Transverse colon (tissue), 4 donors: Measurements from ENCODE around the gene HBG2.

Source experiments
- EP300 ChIP-seq: sonication (generic); formaldehyde crosslinking; IDR thresholded peaks from one replicate; pipeline ENCODE4 v1.6.1; 2017; ENCODE audit warnings: antibody characterized with exemption, low read depth
- POLR2A ChIP-seq: fragments of 450-650 bp; IDR thresholded peaks from one replicate; pipeline ENCODE4 v1.6.1; 2016; ENCODE audit warnings: antibody characterized with exemption, mild to moderate bottlenecking, moderate library complexity
- POLR2AphosphoS5 ChIP-seq, 3 donors: sonication (generic); formaldehyde crosslinking; IDR thresholded peaks; one replicate each; pipeline ENCODE4 v1.6.1; 2016; ENCODE audit warnings: antibody characterized with exemption in 3 of 3
- TF ChIP-seq, protein P1 (sequence below), 5 experiments: fragments of 200-600 bp in 3 of 5; fragments of 450-650 bp in 2 of 5; sonication (generic) in 3 of 5; IDR thresholded peaks; 1 replicate in 2 of 5; 2 replicates in 3 of 5; pipeline ENCODE4 v1.5.1; 2016 to 2017; ENCODE audit warnings: antibody characterized with exemption in 5 of 5, inconsistent platforms in 3 of 5, mild to moderate bottlenecking in 2 of 5, moderate library complexity in 1 of 5

- TF ChIP-seq POLR2AphosphoS5 (IDR thresholded peaks at IDR 0.05) (no peak), EP300 (no peak), POLR2A (no peak)
- TF ChIP-seq, protein P1, sequence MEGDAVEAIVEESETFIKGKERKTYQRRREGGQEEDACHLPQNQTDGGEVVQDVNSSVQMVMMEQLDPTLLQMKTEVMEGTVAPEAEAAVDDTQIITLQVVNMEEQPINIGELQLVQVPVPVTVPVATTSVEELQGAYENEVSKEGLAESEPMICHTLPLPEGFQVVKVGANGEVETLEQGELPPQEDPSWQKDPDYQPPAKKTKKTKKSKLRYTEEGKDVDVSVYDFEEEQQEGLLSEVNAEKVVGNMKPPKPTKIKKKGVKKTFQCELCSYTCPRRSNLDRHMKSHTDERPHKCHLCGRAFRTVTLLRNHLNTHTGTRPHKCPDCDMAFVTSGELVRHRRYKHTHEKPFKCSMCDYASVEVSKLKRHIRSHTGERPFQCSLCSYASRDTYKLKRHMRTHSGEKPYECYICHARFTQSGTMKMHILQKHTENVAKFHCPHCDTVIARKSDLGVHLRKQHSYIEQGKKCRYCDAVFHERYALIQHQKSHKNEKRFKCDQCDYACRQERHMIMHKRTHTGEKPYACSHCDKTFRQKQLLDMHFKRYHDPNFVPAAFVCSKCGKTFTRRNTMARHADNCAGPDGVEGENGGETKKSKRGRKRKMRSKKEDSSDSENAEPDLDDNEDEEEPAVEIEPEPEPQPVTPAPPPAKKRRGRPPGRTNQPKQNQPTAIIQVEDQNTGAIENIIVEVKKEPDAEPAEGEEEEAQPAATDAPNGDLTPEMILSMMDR (IDR thresholded peaks at IDR 0.05) = no peak
These were observed 19.8 kb upstream of the HBG2 start for GRCh38 chr11:5274395-5274794.
